K562 (cell line): ENCODE data around the gene UNC119. TPM values are rescaled to one million over a fixed set of nuclear protein-coding genes. Genes with fewer than 3 reads are reported as not detected.

Experiments
- BRD9 ChIP-seq: fragments of 450-650 bp; IDR thresholded peaks from 2 replicates; pipeline ENCODE4 v1.6.1; 2018; ENCODE audit warnings: low read depth; ENCODE audit not compliant: partially characterized antibody
- FOS ChIP-seq: IDR thresholded peaks from 3 replicates; pipeline ENCODE4 v1.6.1; 2011; ENCODE audit not compliant: insufficient read length; ENCODE audit errors: extremely low read depth
- MEIS2 ChIP-seq: fragments of 450-650 bp; IDR thresholded peaks from 2 replicates; pipeline ENCODE4 v1.6.1; 2014; ENCODE audit warnings: mild to moderate bottlenecking; ENCODE audit not compliant: partially characterized antibody
- MYNN ChIP-seq, 2 experiments: sonication (generic); formaldehyde crosslinking in 1 of 2; IDR thresholded peaks; 2 replicates each; pipeline versions ENCODE4 v1.5.0 to v1.6.1; 2016 to 2020; ENCODE audit warnings: antibody characterized with exemption in 1 of 2, missing genetic modification reagents in 1 of 2
- PHF20 ChIP-seq: fragments of 450-650 bp; IDR thresholded peaks from 2 replicates; pipeline ENCODE4 v1.6.1; 2018; ENCODE audit not compliant: partially characterized antibody
- PHF8 ChIP-seq: fragments of 200-600 bp; sonication (generic); IDR thresholded peaks from 2 replicates; pipeline ENCODE4 v1.6.1; 2012; ENCODE audit warnings: mixed run types, mild to moderate bottlenecking, inconsistent platforms, low read length, moderate library complexity, borderline replicate concordance
- PHTF2 ChIP-seq: fragments of 250-450 bp; sonication (Bioruptor Pico); IDR thresholded peaks from 2 replicates; pipeline ENCODE4 v1.5.0; 2021; ENCODE audit warnings: mild to moderate bottlenecking
- RAD21 ChIP-seq, 2 experiments: fragments of 250-450 bp in 1 of 2; fragments of 450-650 bp in 1 of 2; sonication (Bioruptor Pico) in 1 of 2; formaldehyde crosslinking in 1 of 2; IDR thresholded peaks in 1 of 2; conservative IDR thresholded peaks in 1 of 2; 2 replicates each; pipeline versions ENCODE4 v1.4.0 to v1.8.0; 2020 to 2022; ENCODE audit warnings: mild to moderate bottlenecking in 2 of 2, moderate library complexity in 1 of 2
- RBM14 ChIP-seq: fragments of 200-400 bp; formaldehyde crosslinking; IDR thresholded peaks from 2 replicates; pipeline ENCODE4 v1.6.1; 2018; ENCODE audit warnings: low read depth, mild to moderate bottlenecking, low read length, moderate library complexity, borderline replicate concordance; ENCODE audit not compliant: insufficient read depth
- SAFB ChIP-seq: fragments of 200-400 bp; formaldehyde crosslinking; IDR thresholded peaks from 2 replicates; pipeline ENCODE4 v1.6.1; 2017; ENCODE audit warnings: low read depth, low read length, borderline replicate concordance
- TAL1 ChIP-seq: fragments of 450-650 bp; IDR thresholded peaks from 2 replicates; pipeline ENCODE4 v1.6.1; 2016; ENCODE audit warnings: mild to moderate bottlenecking
- TBL1XR1 ChIP-seq, 2 experiments: IDR thresholded peaks; 2 replicates each; pipeline ENCODE4 v1.6.1; 2012; ENCODE audit warnings: improper control_type of control experiment in 2 of 2, low read length in 2 of 2, mild to moderate bottlenecking in 1 of 2
- ZNF408 ChIP-seq: fragments of 250-450 bp; sonication (Bioruptor Pico); IDR thresholded peaks from 2 replicates; pipeline ENCODE4 v1.4.0; 2020; ENCODE audit warnings: low read depth, mild to moderate bottlenecking, moderate library complexity
- polyA plus RNA-seq, 8 experiments: library from polyadenylated mRNA; depleted of rRNA in 4 of 8; stranded (reverse) in 5 of 8; unstranded in 3 of 8; fragments of >200 nt; fragmentation: Nextera tagmentation in 2 of 8; fragmentation: Illumina TruSeq in 1 of 8; extraction: Ambion mirVana in 2 of 8; extraction: Trizol in 1 of 8; gene quantifications; 2 replicates each; pipeline versions ENCODE4 v1.2.1 to v1.2.3, GENCODE V29; 2011 to 2014; ENCODE audit warnings: inconsistent platforms in 1 of 8, missing spikeins in 1 of 8
- total RNA-seq, 7 experiments: library from RNA; depleted of rRNA in 6 of 7; stranded (reverse); fragments of >200 nt in 6 of 7; fragmentation: Illumina TruSeq in 2 of 7; extraction: Trizol in 2 of 7; gene quantifications; 2 replicates each; pipeline versions ENCODE4 v1.2.1 to v1.2.3, GENCODE V29; 2011 to 2021; ENCODE audit warnings: low replicate concordance in 1 of 7
- TF ChIP-seq, protein P1 (sequence below): sonication (generic); IDR thresholded peaks from 2 replicates; pipeline ENCODE4 v1.6.1; 2016
- TF ChIP-seq, protein P2 (sequence below): fragments of 250-450 bp; sonication (Bioruptor Pico); IDR thresholded peaks from 2 replicates; pipeline ENCODE4 v1.8.0; 2022; ENCODE audit warnings: inconsistent platforms
- TF ChIP-seq, protein P3 (sequence below): IDR thresholded peaks from 3 replicates; pipeline ENCODE4 v1.6.1; 2011; ENCODE audit warnings: borderline replicate concordance, mild to moderate bottlenecking, moderate library complexity; ENCODE audit not compliant: insufficient read length; ENCODE audit errors: extremely low read depth
- TF ChIP-seq, protein P4 (sequence below): fragments of 250-450 bp; sonication (Bioruptor Pico); IDR thresholded peaks from 2 replicates; pipeline ENCODE4 v1.4.0; 2020; ENCODE audit warnings: mild to moderate bottlenecking, moderate library complexity
- TF ChIP-seq, protein P5 (sequence below): fragments of 450-650 bp; conservative IDR thresholded peaks from 2 replicates; pipeline ENCODE4 v1.6.1; 2016; ENCODE audit warnings: missing genetic modification characterization, low read depth, mild to moderate bottlenecking, control low read depth, missing compliant biosample characterization

Gene UNC119
- total and polyA plus RNA-seq, 9 of the 15 experiments (the other 6 are each of a cell fraction or from before 2014, with no cell fraction given), result 0.37 to 47.7 (median 16.3) TPM

DNA sequence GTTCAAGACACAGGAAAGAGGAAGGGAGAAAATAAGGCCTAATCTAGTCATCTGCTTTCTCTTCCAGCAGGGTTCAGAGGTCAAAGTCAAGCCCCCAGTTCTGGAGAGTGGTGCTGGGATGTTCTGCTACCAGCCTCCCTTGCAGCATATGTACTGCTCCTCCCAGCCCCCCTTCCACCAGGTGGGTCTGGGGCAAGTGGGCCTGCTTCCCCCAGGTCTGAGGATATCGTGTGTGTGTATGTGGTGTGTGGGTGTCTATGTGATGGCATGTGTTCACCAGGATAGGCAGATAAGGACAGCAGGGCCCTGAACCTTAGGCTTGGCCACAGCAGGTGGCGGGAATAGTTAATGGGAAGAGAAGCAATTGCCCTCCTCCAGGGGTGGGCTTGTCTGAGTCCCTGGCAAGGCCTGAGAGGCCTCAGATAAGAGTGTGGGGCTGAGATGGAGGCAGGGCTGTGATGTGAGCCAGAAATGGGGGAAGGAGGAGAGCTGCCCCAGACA, 25.2 kb downstream of the UNC119 start (continued):
- TF ChIP-seq BRD9, result no peak
- TF ChIP-seq, protein P1, sequence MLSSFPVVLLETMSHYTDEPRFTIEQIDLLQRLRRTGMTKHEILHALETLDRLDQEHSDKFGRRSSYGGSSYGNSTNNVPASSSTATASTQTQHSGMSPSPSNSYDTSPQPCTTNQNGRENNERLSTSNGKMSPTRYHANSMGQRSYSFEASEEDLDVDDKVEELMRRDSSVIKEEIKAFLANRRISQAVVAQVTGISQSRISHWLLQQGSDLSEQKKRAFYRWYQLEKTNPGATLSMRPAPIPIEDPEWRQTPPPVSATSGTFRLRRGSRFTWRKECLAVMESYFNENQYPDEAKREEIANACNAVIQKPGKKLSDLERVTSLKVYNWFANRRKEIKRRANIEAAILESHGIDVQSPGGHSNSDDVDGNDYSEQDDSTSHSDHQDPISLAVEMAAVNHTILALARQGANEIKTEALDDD, result no peak
- TF ChIP-seq TBL1XR1 (IDR thresholded peaks at IDR 0.05; ENCODE audit: low read length in 2 of 2), result peak; percentile 79 to 93
- no peak for TF ChIP-seq RBM14
- TF ChIP-seq ZNF408 (CRISPR knock-in tag), result no peak
- TF ChIP-seq SAFB, result no peak
- peak; percentile 91 for TF ChIP-seq MYNN (IDR thresholded peaks at IDR 0.05)
- TF ChIP-seq MYNN (CRISPR knock-in tag; IDR thresholded peaks at IDR 0.05), result no peak
- TF ChIP-seq, protein P2, sequence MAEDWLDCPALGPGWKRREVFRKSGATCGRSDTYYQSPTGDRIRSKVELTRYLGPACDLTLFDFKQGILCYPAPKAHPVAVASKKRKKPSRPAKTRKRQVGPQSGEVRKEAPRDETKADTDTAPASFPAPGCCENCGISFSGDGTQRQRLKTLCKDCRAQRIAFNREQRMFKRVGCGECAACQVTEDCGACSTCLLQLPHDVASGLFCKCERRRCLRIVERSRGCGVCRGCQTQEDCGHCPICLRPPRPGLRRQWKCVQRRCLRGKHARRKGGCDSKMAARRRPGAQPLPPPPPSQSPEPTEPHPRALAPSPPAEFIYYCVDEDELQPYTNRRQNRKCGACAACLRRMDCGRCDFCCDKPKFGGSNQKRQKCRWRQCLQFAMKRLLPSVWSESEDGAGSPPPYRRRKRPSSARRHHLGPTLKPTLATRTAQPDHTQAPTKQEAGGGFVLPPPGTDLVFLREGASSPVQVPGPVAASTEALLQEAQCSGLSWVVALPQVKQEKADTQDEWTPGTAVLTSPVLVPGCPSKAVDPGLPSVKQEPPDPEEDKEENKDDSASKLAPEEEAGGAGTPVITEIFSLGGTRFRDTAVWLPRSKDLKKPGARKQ (CRISPR knock-in tag), result no peak
- no peak for TF ChIP-seq PHTF2 (CRISPR knock-in tag)
- TF ChIP-seq RAD21 (CRISPR knock-in tag; conservative IDR thresholded peaks at IDR 0.05 in 1 of 2, IDR thresholded peaks at IDR 0.05 in 1 of 2), result no peak
- TF ChIP-seq, protein P3, sequence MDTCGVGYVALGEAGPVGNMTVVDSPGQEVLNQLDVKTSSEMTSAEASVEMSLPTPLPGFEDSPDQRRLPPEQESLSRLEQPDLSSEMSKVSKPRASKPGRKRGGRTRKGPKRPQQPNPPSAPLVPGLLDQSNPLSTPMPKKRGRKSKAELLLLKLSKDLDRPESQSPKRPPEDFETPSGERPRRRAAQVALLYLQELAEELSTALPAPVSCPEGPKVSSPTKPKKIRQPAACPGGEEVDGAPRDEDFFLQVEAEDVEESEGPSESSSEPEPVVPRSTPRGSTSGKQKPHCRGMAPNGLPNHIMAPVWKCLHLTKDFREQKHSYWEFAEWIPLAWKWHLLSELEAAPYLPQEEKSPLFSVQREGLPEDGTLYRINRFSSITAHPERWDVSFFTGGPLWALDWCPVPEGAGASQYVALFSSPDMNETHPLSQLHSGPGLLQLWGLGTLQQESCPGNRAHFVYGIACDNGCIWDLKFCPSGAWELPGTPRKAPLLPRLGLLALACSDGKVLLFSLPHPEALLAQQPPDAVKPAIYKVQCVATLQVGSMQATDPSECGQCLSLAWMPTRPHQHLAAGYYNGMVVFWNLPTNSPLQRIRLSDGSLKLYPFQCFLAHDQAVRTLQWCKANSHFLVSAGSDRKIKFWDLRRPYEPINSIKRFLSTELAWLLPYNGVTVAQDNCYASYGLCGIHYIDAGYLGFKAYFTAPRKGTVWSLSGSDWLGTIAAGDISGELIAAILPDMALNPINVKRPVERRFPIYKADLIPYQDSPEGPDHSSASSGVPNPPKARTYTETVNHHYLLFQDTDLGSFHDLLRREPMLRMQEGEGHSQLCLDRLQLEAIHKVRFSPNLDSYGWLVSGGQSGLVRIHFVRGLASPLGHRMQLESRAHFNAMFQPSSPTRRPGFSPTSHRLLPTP, result no peak
- TF ChIP-seq MEIS2, result no peak
- TF ChIP-seq TAL1, result peak; percentile 99
- TF ChIP-seq, protein P4, sequence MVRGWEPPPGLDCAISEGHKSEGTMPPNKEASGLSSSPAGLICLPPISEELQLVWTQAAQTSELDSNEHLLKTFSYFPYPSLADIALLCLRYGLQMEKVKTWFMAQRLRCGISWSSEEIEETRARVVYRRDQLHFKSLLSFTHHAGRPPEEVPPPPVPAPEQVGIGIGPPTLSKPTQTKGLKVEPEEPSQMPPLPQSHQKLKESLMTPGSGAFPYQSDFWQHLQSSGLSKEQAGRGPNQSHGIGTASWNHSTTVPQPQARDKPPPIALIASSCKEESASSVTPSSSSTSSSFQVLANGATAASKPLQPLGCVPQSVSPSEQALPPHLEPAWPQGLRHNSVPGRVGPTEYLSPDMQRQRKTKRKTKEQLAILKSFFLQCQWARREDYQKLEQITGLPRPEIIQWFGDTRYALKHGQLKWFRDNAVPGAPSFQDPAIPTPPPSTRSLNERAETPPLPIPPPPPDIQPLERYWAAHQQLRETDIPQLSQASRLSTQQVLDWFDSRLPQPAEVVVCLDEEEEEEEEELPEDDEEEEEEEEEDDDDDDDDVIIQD (CRISPR knock-in tag), result no peak
- TF ChIP-seq, protein P5, sequence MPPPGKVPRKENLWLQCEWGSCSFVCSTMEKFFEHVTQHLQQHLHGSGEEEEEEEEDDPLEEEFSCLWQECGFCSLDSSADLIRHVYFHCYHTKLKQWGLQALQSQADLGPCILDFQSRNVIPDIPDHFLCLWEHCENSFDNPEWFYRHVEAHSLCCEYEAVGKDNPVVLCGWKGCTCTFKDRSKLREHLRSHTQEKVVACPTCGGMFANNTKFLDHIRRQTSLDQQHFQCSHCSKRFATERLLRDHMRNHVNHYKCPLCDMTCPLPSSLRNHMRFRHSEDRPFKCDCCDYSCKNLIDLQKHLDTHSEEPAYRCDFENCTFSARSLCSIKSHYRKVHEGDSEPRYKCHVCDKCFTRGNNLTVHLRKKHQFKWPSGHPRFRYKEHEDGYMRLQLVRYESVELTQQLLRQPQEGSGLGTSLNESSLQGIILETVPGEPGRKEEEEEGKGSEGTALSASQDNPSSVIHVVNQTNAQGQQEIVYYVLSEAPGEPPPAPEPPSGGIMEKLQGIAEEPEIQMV (tag), result no peak
- TF ChIP-seq PHF8, result no peak
- no peak for TF ChIP-seq PHF20
- TF ChIP-seq FOS, result no peak
